Panc1 (cell line): ENCODE results near the gene KRTAP1-4. TPM values are rescaled to one million over a fixed set of nuclear protein-coding genes. Genes with fewer than 3 reads are reported as not detected.

Experiments used
- ATAC-seq: fragments of 200-7000 bp; cut with Tn5 transposase; 2 replicates; pipeline ENCODE4 v1.9.1; 2020; ENCODE audit warnings: mild to moderate bottlenecking, moderate library complexity
- BruUV-seq: library from RNA; stranded (reverse); fragments of 400-500 nt; replicated peaks from 2 replicates; lab custom pipeline; 2021; lab: Mats Ljungman, UMichigan
- CTCF ChIA-PET: fragments of 300-600 bp; sonication (Branson Sonifier 250); formaldehyde crosslinking; loops from one replicate; lab custom pipeline; 2022; ENCODE audit warnings: antibody characterized with exemption; lab: Charles Lee
- POLR2A ChIA-PET: fragments of 300-600 bp; sonication (Branson Sonifier 250); formaldehyde crosslinking; loops from one replicate; lab custom pipeline; 2022; ENCODE audit warnings: antibody characterized with exemption; lab: Charles Lee
- DNase-seq: peaks from one replicate; pipeline ENCODE4 v3.0.0-alpha.2; 2010; ENCODE audit warnings: low read depth, low spot score
- H3K27ac ChIP-seq: 2 replicates; pipeline ENCODE4 v1.5.1; 2011; ENCODE audit warnings: mild to moderate bottlenecking, low read length, inconsistent platforms
- H3K27me3 ChIP-seq: fragments of 200-500 bp; sonication (Bioruptor generic); 2 replicates; pipeline ENCODE4 v1.6.0; 2014; ENCODE audit warnings: low read length, inconsistent platforms; ENCODE audit not compliant: control insufficient read depth, insufficient read depth
- H3K36me3 ChIP-seq: fragments of 200-500 bp; sonication (Bioruptor generic); 2 replicates; pipeline ENCODE4 v1.5.1; 2014; ENCODE audit warnings: inconsistent platforms, mild to moderate bottlenecking, low read length, moderate library complexity; ENCODE audit not compliant: control insufficient read depth, insufficient read depth
- H3K4me1 ChIP-seq: 2 replicates; pipeline ENCODE4 v1.5.1; 2011; ENCODE audit warnings: inconsistent platforms, mild to moderate bottlenecking, low read length, moderate library complexity; ENCODE audit not compliant: control insufficient read depth, insufficient read depth
- H3K4me3 ChIP-seq, 2 experiments: 2 replicates each; pipeline ENCODE4 v1.5.1; 2011 to 2012; ENCODE audit warnings: low read depth in 2 of 2, low read length in 2 of 2, mild to moderate bottlenecking in 2 of 2, inconsistent platforms in 1 of 2, moderate library complexity in 1 of 2
- H3K9me3 ChIP-seq: fragments of 200-500 bp; sonication (Bioruptor generic); 2 replicates; pipeline ENCODE4 v1.5.1; 2014; ENCODE audit warnings: low read depth, mild to moderate bottlenecking, inconsistent platforms, low read length, moderate library complexity; ENCODE audit not compliant: control insufficient read depth, insufficient read depth
- POLR2AphosphoS5 ChIP-seq: IDR thresholded peaks from 2 replicates; pipeline ENCODE4 v1.6.1; 2012; ENCODE audit warnings: mild to moderate bottlenecking, low read depth, low read length, moderate library complexity
- SIN3A ChIP-seq: IDR thresholded peaks from 2 replicates; pipeline ENCODE4 v1.6.1; 2012; ENCODE audit warnings: low read depth, mild to moderate bottlenecking, low read length, moderate library complexity, borderline replicate concordance; ENCODE audit not compliant: insufficient read depth
- TCF7L2 ChIP-seq: IDR thresholded peaks from 2 replicates; pipeline ENCODE4 v1.6.1; 2011; ENCODE audit warnings: mild to moderate bottlenecking, low read depth, low read length, inconsistent platforms
- in situ Hi-C: cut with HindIII; loops from 2 replicates; pipeline ENCODE4 v1.10.0; 2016; ENCODE audit warnings: low sequenced_read_pairs, low pct_unique_long_range_greater_than_20kb
- intact Hi-C: fragments of 100-400 bp; cut with micrococcal nuclease; formaldehyde crosslinking; loops from one replicate; pipeline ENCODE4 v1.10.0; 2022; ENCODE audit not compliant: unreplicated experiment
- total RNA-seq: library from RNA; stranded (reverse); gene quantifications from one replicate; pipeline ENCODE4 v1.2.1, GENCODE V29; 2021; ENCODE audit not compliant: unreplicated experiment
- TF ChIP-seq, protein P1 (sequence below), 2 experiments: IDR thresholded peaks; 2 replicates each; pipeline ENCODE4 v1.6.1; 2011 to 2012; ENCODE audit warnings: low read depth in 2 of 2, control low read depth in 1 of 2, low read length in 1 of 2, mild to moderate bottlenecking in 1 of 2, moderate library complexity in 1 of 2; ENCODE audit not compliant: insufficient read depth in 1 of 2
- TF ChIP-seq, protein P2 (sequence below): fragments of 450-650 bp; IDR thresholded peaks from 2 replicates; pipeline ENCODE4 v1.5.1; 2017; ENCODE audit warnings: mild to moderate bottlenecking

Gene KRTAP1-4
- total RNA-seq, 1 experiment from 2014 or later, result not detected

DNA sequence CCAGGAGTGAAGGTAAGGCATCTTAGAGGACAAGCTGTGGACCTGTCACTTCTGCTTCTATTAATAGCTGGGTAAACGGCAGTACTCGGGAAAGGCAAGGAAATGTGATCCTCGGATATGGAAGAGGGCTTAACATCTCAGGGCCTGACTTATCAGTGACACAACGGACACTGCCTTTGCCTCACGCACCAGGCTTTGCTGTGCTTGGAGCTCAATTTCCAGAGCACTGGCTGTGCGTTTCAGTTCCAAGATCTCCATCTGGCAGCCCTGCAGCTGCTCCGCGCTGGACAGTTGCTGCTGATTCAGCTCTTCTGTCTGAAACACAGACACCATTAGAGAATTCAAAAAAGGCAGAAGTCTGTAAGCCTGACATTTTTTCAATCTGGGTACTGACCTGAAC, 49.4 kb downstream of the KRTAP1-4 start:
- H3K9me3 ChIP-seq, result no peaks in the 10 kb centered on the region
- no peak overlapping the region for H3K27ac ChIP-seq
- CTCF ChIA-PET, result no interaction called here
- 0 out of 2 replicates have a peak, but pooled peaks cover 3% of the 10 kb centered on the region for H3K27me3 ChIP-seq
- H3K4me3 ChIP-seq, result no peak overlapping the region
- BruUV-seq, result no TSS peak
- POLR2A ChIA-PET, result interaction anchor here (0.7 kb wide), 1 partner anchor 18 kb away, joined by 4 read pairs; no protein-coding TSS in a partner anchor
- no peaks in the 10 kb centered on the region for H3K4me1 ChIP-seq
- intact Hi-C loops (no loop called here), in situ Hi-C loops (no loop called here)
- DNase-seq (no peak), ATAC-seq (no peak)
- no peak for TF ChIP-seq TCF7L2
- TF ChIP-seq, protein P1, sequence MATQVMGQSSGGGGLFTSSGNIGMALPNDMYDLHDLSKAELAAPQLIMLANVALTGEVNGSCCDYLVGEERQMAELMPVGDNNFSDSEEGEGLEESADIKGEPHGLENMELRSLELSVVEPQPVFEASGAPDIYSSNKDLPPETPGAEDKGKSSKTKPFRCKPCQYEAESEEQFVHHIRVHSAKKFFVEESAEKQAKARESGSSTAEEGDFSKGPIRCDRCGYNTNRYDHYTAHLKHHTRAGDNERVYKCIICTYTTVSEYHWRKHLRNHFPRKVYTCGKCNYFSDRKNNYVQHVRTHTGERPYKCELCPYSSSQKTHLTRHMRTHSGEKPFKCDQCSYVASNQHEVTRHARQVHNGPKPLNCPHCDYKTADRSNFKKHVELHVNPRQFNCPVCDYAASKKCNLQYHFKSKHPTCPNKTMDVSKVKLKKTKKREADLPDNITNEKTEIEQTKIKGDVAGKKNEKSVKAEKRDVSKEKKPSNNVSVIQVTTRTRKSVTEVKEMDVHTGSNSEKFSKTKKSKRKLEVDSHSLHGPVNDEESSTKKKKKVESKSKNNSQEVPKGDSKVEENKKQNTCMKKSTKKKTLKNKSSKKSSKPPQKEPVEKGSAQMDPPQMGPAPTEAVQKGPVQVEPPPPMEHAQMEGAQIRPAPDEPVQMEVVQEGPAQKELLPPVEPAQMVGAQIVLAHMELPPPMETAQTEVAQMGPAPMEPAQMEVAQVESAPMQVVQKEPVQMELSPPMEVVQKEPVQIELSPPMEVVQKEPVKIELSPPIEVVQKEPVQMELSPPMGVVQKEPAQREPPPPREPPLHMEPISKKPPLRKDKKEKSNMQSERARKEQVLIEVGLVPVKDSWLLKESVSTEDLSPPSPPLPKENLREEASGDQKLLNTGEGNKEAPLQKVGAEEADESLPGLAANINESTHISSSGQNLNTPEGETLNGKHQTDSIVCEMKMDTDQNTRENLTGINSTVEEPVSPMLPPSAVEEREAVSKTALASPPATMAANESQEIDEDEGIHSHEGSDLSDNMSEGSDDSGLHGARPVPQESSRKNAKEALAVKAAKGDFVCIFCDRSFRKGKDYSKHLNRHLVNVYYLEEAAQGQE (IDR thresholded peaks at IDR 0.05; ENCODE audit: insufficient read depth in 1 of 2, low read depth in 2 of 2, low read length in 1 of 2), result no peak
- no peak for TF ChIP-seq POLR2AphosphoS5
- TF ChIP-seq SIN3A, result no peak
- TF ChIP-seq, protein P2, sequence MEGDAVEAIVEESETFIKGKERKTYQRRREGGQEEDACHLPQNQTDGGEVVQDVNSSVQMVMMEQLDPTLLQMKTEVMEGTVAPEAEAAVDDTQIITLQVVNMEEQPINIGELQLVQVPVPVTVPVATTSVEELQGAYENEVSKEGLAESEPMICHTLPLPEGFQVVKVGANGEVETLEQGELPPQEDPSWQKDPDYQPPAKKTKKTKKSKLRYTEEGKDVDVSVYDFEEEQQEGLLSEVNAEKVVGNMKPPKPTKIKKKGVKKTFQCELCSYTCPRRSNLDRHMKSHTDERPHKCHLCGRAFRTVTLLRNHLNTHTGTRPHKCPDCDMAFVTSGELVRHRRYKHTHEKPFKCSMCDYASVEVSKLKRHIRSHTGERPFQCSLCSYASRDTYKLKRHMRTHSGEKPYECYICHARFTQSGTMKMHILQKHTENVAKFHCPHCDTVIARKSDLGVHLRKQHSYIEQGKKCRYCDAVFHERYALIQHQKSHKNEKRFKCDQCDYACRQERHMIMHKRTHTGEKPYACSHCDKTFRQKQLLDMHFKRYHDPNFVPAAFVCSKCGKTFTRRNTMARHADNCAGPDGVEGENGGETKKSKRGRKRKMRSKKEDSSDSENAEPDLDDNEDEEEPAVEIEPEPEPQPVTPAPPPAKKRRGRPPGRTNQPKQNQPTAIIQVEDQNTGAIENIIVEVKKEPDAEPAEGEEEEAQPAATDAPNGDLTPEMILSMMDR, result no peak
- H3K36me3 ChIP-seq, result no peaks in the 10 kb centered on the region

DNA sequence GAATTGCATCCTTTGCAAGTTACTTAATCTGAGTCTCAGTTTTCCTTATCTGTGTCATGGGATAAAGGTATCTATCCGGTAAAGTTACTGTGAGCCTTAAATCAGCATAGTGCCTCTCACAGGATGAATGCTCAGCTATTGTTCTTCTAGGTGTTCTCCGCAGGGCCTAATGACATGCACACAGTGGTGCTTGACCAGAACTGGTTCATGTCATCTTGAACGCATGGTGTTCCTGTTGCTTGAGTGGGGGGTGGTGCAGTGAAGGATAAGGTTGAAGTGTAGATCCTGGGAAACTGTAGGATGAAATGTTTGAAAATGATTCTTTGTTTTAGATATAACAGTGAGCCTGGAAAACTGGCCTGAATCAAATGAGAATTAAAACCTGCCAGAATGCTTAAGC, 49.9 kb downstream of the KRTAP1-4 start:
- ChIA-PET CTCF (no interaction called here), POLR2A (interaction anchor here (0.6 to 0.7 kb wide), 2 partner anchors 18 to 50 kb away, joined by 4 read pairs; partner anchors contain the start of gene KRTAP1-4)
- H3K4me3 ChIP-seq, result no peak overlapping the region
- H3K9me3 ChIP-seq, result no peaks in the 10 kb centered on the region
- no peaks in the 10 kb centered on the region for H3K36me3 ChIP-seq
- ATAC-seq (no peak), DNase-seq (no peak)
- BruUV-seq, result no TSS peak
- in situ Hi-C loops (no loop called here), intact Hi-C loops (no loop called here)
- TF ChIP-seq SIN3A, result no peak
- no peak for TF ChIP-seq TCF7L2
- TF ChIP-seq, protein P1 (IDR thresholded peaks at IDR 0.05; ENCODE audit: insufficient read depth in 1 of 2, low read depth in 2 of 2, low read length in 1 of 2), result no peak
- TF ChIP-seq, protein P2, result no peak
- TF ChIP-seq POLR2AphosphoS5, result no peak
- H3K27ac ChIP-seq, result no peak overlapping the region
- H3K27me3 ChIP-seq, result 0 out of 2 replicates have a peak, but pooled peaks cover 2% of the 10 kb centered on the region
- no peaks in the 10 kb centered on the region for H3K4me1 ChIP-seq
